Keratinocyte (primary cell): Measurements from ENCODE around the gene GRAMD2B. TPM values are rescaled to one million over a fixed set of nuclear protein-coding genes. Genes with fewer than 3 reads are reported as not detected.

ENCODE experiments used
- DNase-seq: peaks from one replicate; pipeline ENCODE4 v3.0.0-alpha.2; 2011; ENCODE audit warnings: low read depth, missing footprints, low spot score
- FAIRE-seq: peaks from 2 replicates; lab custom pipeline; 2011; peaks lifted over from hg19 to GRCh38; lab: Jason Lieb, UNC
- H2AFZ ChIP-seq: 2 replicates; pipeline ENCODE4 v1.6.0; 2012; ENCODE audit warnings: low read length, control low read depth, inconsistent platforms; ENCODE audit not compliant: control insufficient read depth
- H3K27ac ChIP-seq: 2 replicates; pipeline ENCODE4 v1.5.1; 2011; ENCODE audit warnings: low read length; ENCODE audit not compliant: control insufficient read depth, insufficient read depth
- H3K27me3 ChIP-seq: 3 replicates; pipeline ENCODE4 v1.6.0; 2011; ENCODE audit warnings: low read length; ENCODE audit not compliant: control insufficient read depth, insufficient read depth; ENCODE audit errors: extremely low read depth
- H3K36me3 ChIP-seq, 2 experiments: 2 replicates in 1 of 2; 3 replicates in 1 of 2; pipeline ENCODE4 v1.5.1; 2011; ENCODE audit warnings: low read length in 2 of 2, mild to moderate bottlenecking in 1 of 2; ENCODE audit not compliant: control insufficient read depth in 2 of 2, insufficient read depth in 2 of 2; ENCODE audit errors: extremely low read depth in 1 of 2
- H3K4me1 ChIP-seq: 3 replicates; pipeline ENCODE4 v1.5.1; 2011; ENCODE audit warnings: low read length; ENCODE audit not compliant: control insufficient read depth, insufficient read depth; ENCODE audit errors: extremely low read depth
- H3K4me2 ChIP-seq: 3 replicates; pipeline ENCODE4 v1.6.0; 2011; ENCODE audit warnings: low read depth, low read length; ENCODE audit not compliant: control insufficient read depth, insufficient read depth; ENCODE audit errors: extremely low read depth
- H3K4me3 ChIP-seq, 3 experiments: fragments of 200-600 bp in 1 of 3; sonication (generic) in 1 of 3; 2 replicates in 2 of 3; 3 replicates in 1 of 3; pipeline ENCODE4 v1.5.1; 2011 to 2016; ENCODE audit warnings: low read length in 3 of 3, mild to moderate bottlenecking in 3 of 3, control low read depth in 2 of 3, inconsistent platforms in 1 of 3, low read depth in 1 of 3, mixed read lengths in 1 of 3, mixed run types in 1 of 3, moderate library complexity in 1 of 3; ENCODE audit not compliant: control insufficient read depth in 2 of 3, insufficient read depth in 2 of 3; ENCODE audit errors: extremely low read depth in 1 of 3
- H3K79me2 ChIP-seq: 2 replicates; pipeline ENCODE4 v1.6.0; 2012; ENCODE audit warnings: low read length; ENCODE audit not compliant: control insufficient read depth, insufficient read depth
- H3K9ac ChIP-seq: 3 replicates; pipeline ENCODE4 v1.6.0; 2011; ENCODE audit warnings: low read length; ENCODE audit not compliant: control insufficient read depth, insufficient read depth; ENCODE audit errors: extremely low read depth
- H3K9me1 ChIP-seq: 3 replicates; pipeline ENCODE4 v1.6.0; 2011; ENCODE audit warnings: low read length; ENCODE audit not compliant: control insufficient read depth, insufficient read depth; ENCODE audit errors: extremely low read depth
- H3K9me3 ChIP-seq: 2 replicates; pipeline ENCODE4 v1.5.1; 2012; ENCODE audit warnings: low read depth, low read length; ENCODE audit not compliant: control insufficient read depth
- H4K20me1 ChIP-seq: 3 replicates; pipeline ENCODE4 v1.6.0; 2011; ENCODE audit warnings: low read length; ENCODE audit not compliant: control insufficient read depth, insufficient read depth; ENCODE audit errors: extremely low read depth
- EZH2 ChIP-seq: IDR thresholded peaks from one replicate; pipeline ENCODE4 v1.6.1; 2012; ENCODE audit warnings: inconsistent platforms, mild to moderate bottlenecking, low read length, moderate library complexity
- dilution Hi-C: fragments of 300-500 bp; cut with MboI; formaldehyde crosslinking; loops from one replicate; pipeline ENCODE4 v1.7.0; 2020; ENCODE audit warnings: low sequenced_read_pairs; ENCODE audit not compliant: extremely low pct_ligation_motif_present
- polyA plus RNA-seq, 5 experiments: library from polyadenylated mRNA; depleted of rRNA in 3 of 5; stranded (reverse) in 3 of 5; stranded (forward) in 1 of 5; unstranded in 1 of 5; fragments of >200 nt; gene quantifications; 1 replicate in 1 of 5; 2 replicates in 3 of 5; 3 replicates in 1 of 5; pipeline versions ENCODE4 v1.2.1 to v1.2.3, GENCODE V29; 2011 to 2012; ENCODE audit warnings: missing spikeins in 2 of 5, low read depth in 1 of 5, low replicate concordance in 1 of 5
- TF ChIP-seq, protein P1 (sequence below), 3 experiments: IDR thresholded peaks in 1 of 3; conservative IDR thresholded peaks in 1 of 3; optimal IDR thresholded peaks in 1 of 3; 2 replicates in 2 of 3; 3 replicates in 1 of 3; pipeline versions ENCODE3 to v1.5.1; 2011; ENCODE audit warnings: low read length in 3 of 3, mild to moderate bottlenecking in 3 of 3, moderate library complexity in 2 of 3, control low read depth in 1 of 3, inconsistent platforms in 1 of 3; ENCODE audit not compliant: insufficient read depth in 2 of 3; ENCODE audit errors: extremely low read depth in 1 of 3

GRAMD2B gene
- polyA plus RNA-seq, 1 donor (not counting 4 experiments of a cell fraction or from before 2014, with no cell fraction given): 45.9 TPM

DNA sequence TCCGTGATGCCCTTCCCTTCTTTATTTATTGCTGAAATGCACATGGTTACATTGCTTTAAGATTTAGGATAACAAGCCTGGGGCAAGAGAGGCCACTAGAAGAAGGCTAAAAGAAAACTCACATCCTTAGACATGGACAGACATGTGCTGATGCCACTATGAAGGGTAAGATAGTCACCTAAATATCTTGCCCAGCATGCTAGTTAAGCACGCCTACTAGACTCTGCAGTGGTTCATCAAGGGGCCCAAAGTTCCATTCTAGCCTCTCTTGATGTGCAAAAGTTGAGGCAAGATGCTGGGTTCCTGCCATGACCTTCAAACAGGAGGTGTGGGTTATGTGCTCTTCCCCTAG is 49.3 kb downstream of the GRAMD2B start:
- no peak overlapping the region for H2AFZ ChIP-seq
- peak overlapping the region; percentile 72 for H3K27ac ChIP-seq
- dilution Hi-C loops: no loop called here
- H3K4me1 ChIP-seq: peaks cover 24% of the 10 kb centered on the region
- H3K27me3 ChIP-seq: no peaks in the 10 kb centered on the region
- no peak for DNase-seq
- no peaks in the 10 kb centered on the region for H3K79me2 ChIP-seq
- peaks cover 3 to 16% of the 10 kb centered on the region in 2 experiments for H3K36me3 ChIP-seq
- H3K9me3 ChIP-seq: no peaks in the 10 kb centered on the region
- TF ChIP-seq EZH2: no peak
- TF ChIP-seq, protein P1, sequence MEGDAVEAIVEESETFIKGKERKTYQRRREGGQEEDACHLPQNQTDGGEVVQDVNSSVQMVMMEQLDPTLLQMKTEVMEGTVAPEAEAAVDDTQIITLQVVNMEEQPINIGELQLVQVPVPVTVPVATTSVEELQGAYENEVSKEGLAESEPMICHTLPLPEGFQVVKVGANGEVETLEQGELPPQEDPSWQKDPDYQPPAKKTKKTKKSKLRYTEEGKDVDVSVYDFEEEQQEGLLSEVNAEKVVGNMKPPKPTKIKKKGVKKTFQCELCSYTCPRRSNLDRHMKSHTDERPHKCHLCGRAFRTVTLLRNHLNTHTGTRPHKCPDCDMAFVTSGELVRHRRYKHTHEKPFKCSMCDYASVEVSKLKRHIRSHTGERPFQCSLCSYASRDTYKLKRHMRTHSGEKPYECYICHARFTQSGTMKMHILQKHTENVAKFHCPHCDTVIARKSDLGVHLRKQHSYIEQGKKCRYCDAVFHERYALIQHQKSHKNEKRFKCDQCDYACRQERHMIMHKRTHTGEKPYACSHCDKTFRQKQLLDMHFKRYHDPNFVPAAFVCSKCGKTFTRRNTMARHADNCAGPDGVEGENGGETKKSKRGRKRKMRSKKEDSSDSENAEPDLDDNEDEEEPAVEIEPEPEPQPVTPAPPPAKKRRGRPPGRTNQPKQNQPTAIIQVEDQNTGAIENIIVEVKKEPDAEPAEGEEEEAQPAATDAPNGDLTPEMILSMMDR (optimal IDR thresholded peaks at IDR 0.05 in 1 of 3, IDR thresholded peaks at IDR 0.05 in 1 of 3, conservative IDR thresholded peaks at IDR 0.05 in 1 of 3; ENCODE audit: extremely low read depth in 1 of 3, insufficient read depth in 2 of 3, low read length in 3 of 3): no peak
- H3K9ac ChIP-seq: no peak overlapping the region
- H3K4me3 ChIP-seq: no peak overlapping the region
- peak; percentile 41 for FAIRE-seq
- no peaks in the 10 kb centered on the region for H4K20me1 ChIP-seq
- H3K4me2 ChIP-seq: peak overlapping the region; percentile 73
- H3K9me1 ChIP-seq: no peaks in the 10 kb centered on the region

DNA sequence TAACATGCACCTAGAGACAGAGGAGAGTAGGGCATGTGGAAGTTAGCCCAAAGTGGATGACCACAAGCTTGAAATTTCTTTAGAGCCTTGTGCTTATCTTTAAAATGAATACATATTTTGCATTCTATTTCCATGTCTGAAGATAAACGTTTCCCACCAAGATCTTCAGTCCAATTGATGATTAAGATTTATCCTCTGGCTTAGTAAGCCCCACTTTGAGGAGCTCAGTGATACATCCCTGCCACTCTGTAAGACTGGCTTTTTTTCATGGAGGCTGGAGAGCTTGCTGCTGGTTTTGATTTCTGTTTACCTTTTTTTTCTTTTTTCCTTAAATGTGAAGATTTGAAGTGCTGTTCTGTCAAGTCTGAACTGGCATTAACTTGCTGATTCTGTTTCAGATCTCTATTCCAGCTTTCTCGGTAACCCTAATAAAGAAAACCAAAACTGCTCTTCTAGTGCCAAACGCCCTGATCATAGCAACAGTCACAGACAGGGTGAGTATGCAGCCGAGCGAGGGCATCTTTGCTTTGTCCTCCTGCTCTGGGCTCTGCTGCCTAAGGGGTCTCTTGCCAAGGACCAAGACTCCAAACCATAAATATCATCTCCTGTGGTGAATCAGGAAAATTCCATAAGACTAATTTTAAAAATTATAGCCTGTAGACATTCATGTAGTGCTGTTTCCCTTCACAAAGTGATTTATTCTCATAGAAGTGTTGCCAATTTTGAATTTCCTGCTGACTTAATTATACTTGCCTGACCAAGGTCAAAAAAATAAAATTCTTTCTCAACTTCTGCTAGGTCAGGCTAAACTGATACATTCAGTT is 54.3 kb downstream of the GRAMD2B start:
- Histone ChIP-seq H3K27me3 (no peaks in the 10 kb centered on the region), H3K27ac (peak overlapping the region; percentile 19), H3K9me1 (no peaks in the 10 kb centered on the region), H3K4me1 (peaks cover 4% of the 10 kb centered on the region), H3K9me3 (no peaks in the 10 kb centered on the region), H3K4me2 (no peak overlapping the region), H3K79me2 (no peaks in the 10 kb centered on the region), H3K36me3 (peaks cover 5 to 24% of the 10 kb centered on the region in 2 experiments), H4K20me1 (no peaks in the 10 kb centered on the region), H2AFZ (no peak overlapping the region), H3K4me3 (no peak overlapping the region), H3K9ac (no peak overlapping the region)
- FAIRE-seq (no peak), DNase-seq (no peak)
- dilution Hi-C loops: no loop called here
- TF ChIP-seq EZH2: no peak
- TF ChIP-seq, protein P1 (optimal IDR thresholded peaks at IDR 0.05 in 1 of 3, IDR thresholded peaks at IDR 0.05 in 1 of 3, conservative IDR thresholded peaks at IDR 0.05 in 1 of 3; ENCODE audit: extremely low read depth in 1 of 3, insufficient read depth in 2 of 3, low read length in 3 of 3): no peak
